Testis (tissue), 3 donors: ENCODE measurements around the gene GEMIN7. TPM values are rescaled to one million over a fixed set of nuclear protein-coding genes. Genes with fewer than 3 reads are reported as not detected.

Experiments used
- DNase-seq: peaks from one replicate; pipeline ENCODE4 v3.0.0-alpha.2; 2019
- H3K27ac ChIP-seq, 2 donors: fragments of 200-600 bp; sonication (generic); one replicate each; pipeline ENCODE4 v1.5.1; 2019
- H3K27me3 ChIP-seq: fragments of 200-600 bp; sonication (generic); one replicate; pipeline ENCODE4 v1.5.1; 2019
- H3K36me3 ChIP-seq: fragments of 200-600 bp; sonication (generic); one replicate; pipeline ENCODE4 v1.5.1; 2017; ENCODE audit warnings: low read depth; ENCODE audit errors: missing control alignments
- H3K4me1 ChIP-seq: fragments of 200-600 bp; sonication (generic); one replicate; pipeline ENCODE4 v1.5.1; 2019
- H3K4me3 ChIP-seq, 2 donors: fragments of 200-600 bp; sonication (generic); one replicate each; pipeline ENCODE4 v1.5.1; 2017 to 2019
- H3K9me3 ChIP-seq: fragments of 200-600 bp; sonication (generic); one replicate; pipeline ENCODE4 v1.5.1; 2017
- CTCF ChIP-seq, 3 experiments: fragments of 450-650 bp in 2 of 3; fragments of 200-600 bp in 1 of 3; sonication (generic) in 1 of 3; IDR thresholded peaks; one replicate each; pipeline ENCODE4 v1.5.1; 2016 to 2019; ENCODE audit warnings: antibody characterized with exemption in 3 of 3, mild to moderate bottlenecking in 2 of 3, moderate library complexity in 1 of 3
- POLR2A ChIP-seq: fragments of 450-650 bp; IDR thresholded peaks from one replicate; pipeline ENCODE4 v1.6.1; 2017; ENCODE audit warnings: antibody characterized with exemption, mild to moderate bottlenecking, moderate library complexity
- WGBS, 2 donors: methylation state at CpG; one replicate each; pipeline ENCODE4 v1.1.5; 2018; 5-methylcytosine and 5-hydroxymethylcytosine counted together
- intact Hi-C: fragments of 100-400 bp; cut with DNase I; formaldehyde crosslinking; loops from one replicate; pipeline ENCODE4 v1.15.1; 2023; ENCODE audit warnings: low total_unique reads
- polyA plus RNA-seq: library from polyadenylated mRNA; stranded (reverse); fragments of 350-450 nt; fragmentation: Illumina TruSeq; extraction: RNeasy Lipid Tissue Mini Kit (QIAGEN cat#74804); gene quantifications from one replicate; pipeline ENCODE4 v1.2.3, GENCODE V29; 2014; ENCODE audit warnings: low read depth, low replicate concordance; ENCODE audit not compliant: insufficient read depth
- total RNA-seq, 2 donors: library from RNA; depleted of rRNA; stranded (reverse); fragments of >200 nt; gene quantifications; one replicate each; pipeline ENCODE4 v1.2.3, GENCODE V29; 2016

GEMIN7 gene
- total and polyA plus RNA-seq, 3 donors from 2014 or later: 7.6 to 13.5 (median 9.7) TPM

- TF ChIP-seq POLR2A: no peak
- TF ChIP-seq CTCF (IDR thresholded peaks at IDR 0.05): no peak
- intact Hi-C loops: no loop called here
These were observed 46.3 kb downstream of the GEMIN7 start for GRCh38 chr19:45125360-45125759.

DNA sequence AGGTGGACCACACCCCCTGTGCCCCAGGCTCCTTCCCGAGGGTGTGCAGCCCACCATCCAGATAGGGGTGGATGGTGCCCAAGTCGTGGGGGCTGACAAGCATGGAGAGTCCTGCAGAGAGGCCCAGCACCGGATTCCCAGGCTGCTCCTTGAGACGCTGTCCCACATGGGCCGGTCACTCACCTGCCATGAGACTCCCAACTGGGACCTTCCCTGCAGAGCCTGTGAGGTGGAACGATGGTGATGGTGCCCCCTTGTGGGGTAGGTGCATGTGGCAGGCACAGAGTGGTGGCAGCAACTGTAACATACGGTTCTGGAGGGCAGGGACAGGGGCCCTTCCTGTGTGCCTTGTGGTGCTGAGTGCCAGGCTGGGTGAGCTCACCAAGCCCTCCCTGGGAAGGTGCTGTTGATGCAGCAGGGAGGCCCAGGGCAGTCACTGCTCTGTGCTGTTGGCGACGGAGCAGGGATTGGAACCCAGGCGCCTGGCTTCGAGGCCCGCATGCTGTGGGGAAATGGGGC lies 47.0 kb downstream of the GEMIN7 start:
- Histone ChIP-seq H3K36me3 (no peaks in the 10 kb centered on the region), H3K27me3 (no peaks in the 10 kb centered on the region), H3K27ac (no peak overlapping the region), H3K4me3 (no peak overlapping the region), H3K4me1 (no peaks in the 10 kb centered on the region), H3K9me3 (no peaks in the 10 kb centered on the region)
- peak; percentile 75 for DNase-seq
- intact Hi-C loops: no loop called here
- peak in 2 of 3 experiments; percentile 42 to 57 for TF ChIP-seq CTCF (IDR thresholded peaks at IDR 0.05)
- TF ChIP-seq POLR2A: no peak
- 72 to 94% methylated on average over 5 to 12 of the region's 12 CpGs for whole genome bisulfite sequencing, 2 donors

More at GRCh38 chr19:45125360-45125759, 46.3 kb downstream of the GEMIN7 start:
- Histone ChIP-seq H3K27me3 (no peaks in the 10 kb centered on the region), H3K9me3 (no peaks in the 10 kb centered on the region), H3K36me3 (no peaks in the 10 kb centered on the region), H3K27ac (no peak overlapping the region), H3K4me3 (no peak overlapping the region), H3K4me1 (no peaks in the 10 kb centered on the region)
- 93 to 98% methylated on average over 9 of the region's 9 CpGs for WGBS, 2 donors
- no peak for DNase-seq

DNA sequence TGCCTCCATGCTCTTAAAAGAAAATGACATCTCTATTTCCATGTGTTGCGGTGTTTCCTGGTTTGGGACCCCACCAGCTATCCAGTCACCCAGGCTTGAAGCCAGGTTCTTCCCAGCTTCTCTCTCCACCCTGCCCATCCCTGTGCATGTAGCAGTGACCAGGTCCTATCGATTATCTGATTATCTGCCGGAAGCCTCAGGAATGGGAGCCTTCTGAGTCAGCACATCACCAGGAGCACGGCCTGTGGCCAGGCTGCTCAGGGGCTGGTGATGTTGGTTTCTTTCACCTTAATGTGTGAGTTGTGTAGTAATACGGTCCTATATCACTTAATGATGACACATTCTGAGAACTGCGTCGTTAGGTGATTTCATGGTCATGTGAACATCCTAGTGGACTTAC lies 47.6 kb downstream of the GEMIN7 start:
- H3K27me3 ChIP-seq: no peaks in the 10 kb centered on the region
- no peaks in the 10 kb centered on the region for H3K4me1 ChIP-seq
- no peak for DNase-seq
- TF ChIP-seq POLR2A: no peak
- TF ChIP-seq CTCF (IDR thresholded peaks at IDR 0.05): no peak
- intact Hi-C loops: no loop called here
- H3K4me3 ChIP-seq: no peak overlapping the region
- H3K36me3 ChIP-seq: no peaks in the 10 kb centered on the region
- H3K9me3 ChIP-seq: no peaks in the 10 kb centered on the region
- WGBS, 2 donors: 90 to 96% methylated on average over 7 of the region's 7 CpGs
- H3K27ac ChIP-seq: no peak overlapping the region

GRCh38 chr19:45128146-45128545 lies 49.1 kb downstream of the GEMIN7 start:
- H3K36me3 ChIP-seq: no peaks in the 10 kb centered on the region
- H3K27me3 ChIP-seq: no peaks in the 10 kb centered on the region
- intact Hi-C loops: no loop called here
- H3K4me1 ChIP-seq: no peaks in the 10 kb centered on the region
- no peaks in the 10 kb centered on the region for H3K9me3 ChIP-seq
- TF ChIP-seq POLR2A (no peak), CTCF (IDR thresholded peaks at IDR 0.05) (no peak)
- H3K27ac ChIP-seq: no peak overlapping the region
- WGBS, 2 donors: 90 to 96% methylated on average over 5 of the region's 5 CpGs
- no peak overlapping the region for H3K4me3 ChIP-seq
- no peak for DNase-seq

- Histone ChIP-seq H3K27ac (no peak overlapping the region), H3K36me3 (no peaks in the 10 kb centered on the region), H3K27me3 (no peaks in the 10 kb centered on the region), H3K4me3 (no peak overlapping the region), H3K9me3 (no peaks in the 10 kb centered on the region), H3K4me1 (no peaks in the 10 kb centered on the region)
- DNase-seq: no peak
- WGBS, 2 donors: 70 to 74% methylated on average over 5 of the region's 5 CpGs
- no peak for TF ChIP-seq CTCF (IDR thresholded peaks at IDR 0.05)
- no peak for TF ChIP-seq POLR2A
- intact Hi-C loops: no loop called here
These were observed 49.7 kb downstream of the GEMIN7 start for GRCh38 chr19:45128806-45129205.
